Liver (tissue), 9 donors: ENCODE results near the gene FRZB. TPM values are rescaled to one million over a fixed set of nuclear protein-coding genes. Genes with fewer than 3 reads are reported as not detected.

Experiments
- DNase-seq: peaks from one replicate; pipeline ENCODE4 v3.0.0-alpha.2; 2017; ENCODE audit warnings: low spot score
- H3K27ac ChIP-seq, 2 donors: one replicate each; pipeline ENCODE4 v1.7.0; 2013; ENCODE audit warnings: inconsistent platforms in 2 of 2, low read length in 2 of 2, control low read depth in 1 of 2, low read depth in 1 of 2, mild to moderate bottlenecking in 1 of 2
- H3K27me3 ChIP-seq, 4 donors: one replicate each; pipeline versions ENCODE4 v1.6.1 to v1.7.0; 2013; ENCODE audit warnings: low read length in 3 of 4, inconsistent platforms in 1 of 4, mild to moderate bottlenecking in 1 of 4, moderate library complexity in 1 of 4; ENCODE audit not compliant: control insufficient read depth in 4 of 4, insufficient read depth in 4 of 4
- H3K36me3 ChIP-seq, 4 donors: one replicate each; pipeline versions ENCODE4 v1.6.1 to v1.7.0; 2013; ENCODE audit warnings: low read length in 3 of 4, mild to moderate bottlenecking in 3 of 4, low read depth in 1 of 4, moderate library complexity in 1 of 4; ENCODE audit not compliant: control insufficient read depth in 4 of 4, insufficient read depth in 3 of 4
- H3K4me1 ChIP-seq, 4 donors: one replicate each; pipeline versions ENCODE4 v1.6.1 to v1.7.0; 2013; ENCODE audit warnings: low read length in 3 of 4, mild to moderate bottlenecking in 3 of 4, moderate library complexity in 1 of 4; ENCODE audit not compliant: control insufficient read depth in 4 of 4, insufficient read depth in 4 of 4
- H3K4me3 ChIP-seq, 3 donors: one replicate each; pipeline versions ENCODE4 v1.6.1 to v1.7.0; 2013; ENCODE audit warnings: low read length in 3 of 3, control low read depth in 1 of 3, low read depth in 1 of 3, mild to moderate bottlenecking in 1 of 3
- H3K9ac ChIP-seq, 2 donors: one replicate each; pipeline ENCODE4 v1.7.0; 2013; ENCODE audit warnings: low read length in 2 of 2, mild to moderate bottlenecking in 2 of 2, moderate library complexity in 2 of 2, control low read depth in 1 of 2, low read depth in 1 of 2
- H3K9me3 ChIP-seq, 4 donors: one replicate each; pipeline versions ENCODE4 v1.6.1 to v1.7.0; 2013; ENCODE audit warnings: low read length in 3 of 4; ENCODE audit not compliant: control insufficient read depth in 4 of 4
- ATF3 ChIP-seq: IDR thresholded peaks from 2 replicates; pipeline ENCODE4 v1.6.1; 2016; ENCODE audit warnings: antibody characterized with exemption
- CTCF ChIP-seq: fragments of 150-350 bp; IDR thresholded peaks from 2 replicates; pipeline ENCODE4 v1.5.1; 2017; ENCODE audit warnings: improper control_type of control experiment, low read depth, low read length; ENCODE audit not compliant: missing input control
- FOXA1 ChIP-seq: IDR thresholded peaks from 2 replicates; pipeline ENCODE4 v1.6.1; 2016; ENCODE audit warnings: antibody characterized with exemption
- FOXA2 ChIP-seq: IDR thresholded peaks from 2 replicates; pipeline ENCODE4 v1.6.1; 2016; ENCODE audit warnings: antibody characterized with exemption
- GABPA ChIP-seq, 2 donors: IDR thresholded peaks in 1 of 2; conservative IDR thresholded peaks in 1 of 2; 2 replicates each; pipeline ENCODE4 v1.6.1; 2016; ENCODE audit warnings: antibody characterized with exemption in 2 of 2, mild to moderate bottlenecking in 1 of 2, moderate library complexity in 1 of 2
- HNF4A ChIP-seq, 2 donors: conservative IDR thresholded peaks; 2 replicates each; pipeline ENCODE4 v1.6.1; 2016; ENCODE audit warnings: antibody characterized with exemption in 2 of 2, mild to moderate bottlenecking in 2 of 2
- HNF4G ChIP-seq: IDR thresholded peaks from 2 replicates; pipeline ENCODE4 v1.6.1; 2016; ENCODE audit warnings: antibody characterized with exemption
- JUND ChIP-seq, 2 donors: IDR thresholded peaks; 2 replicates each; pipeline ENCODE4 v1.6.1; 2016; ENCODE audit warnings: antibody characterized with exemption in 2 of 2
- NR2F2 ChIP-seq: IDR thresholded peaks from 2 replicates; pipeline ENCODE4 v1.6.1; 2016; ENCODE audit warnings: antibody characterized with exemption
- RAD21 ChIP-seq, 2 donors: IDR thresholded peaks; 2 replicates each; pipeline ENCODE4 v1.6.1; 2016; ENCODE audit warnings: antibody characterized with exemption in 2 of 2, mild to moderate bottlenecking in 2 of 2
- REST ChIP-seq: IDR thresholded peaks from 2 replicates; pipeline ENCODE4 v1.6.1; 2016; ENCODE audit warnings: antibody characterized with exemption, mild to moderate bottlenecking
- RXRA ChIP-seq, 2 donors: IDR thresholded peaks; 2 replicates each; pipeline ENCODE4 v1.6.1; 2017 to 2018; ENCODE audit warnings: antibody characterized with exemption in 2 of 2, mild to moderate bottlenecking in 1 of 2
- TAF1 ChIP-seq: conservative IDR thresholded peaks from 2 replicates; pipeline ENCODE4 v1.6.1; 2016; ENCODE audit warnings: antibody characterized with exemption, mild to moderate bottlenecking
- YY1 ChIP-seq: IDR thresholded peaks from 2 replicates; pipeline ENCODE4 v1.6.1; 2016; ENCODE audit warnings: antibody characterized with exemption, mild to moderate bottlenecking
- WGBS: extraction: QIAGEN DNeasy Blood & Tissue Kit; methylation state at CpG from one replicate; pipeline ENCODE4 v1.1.7; 2013; 5-methylcytosine and 5-hydroxymethylcytosine counted together
- polyA plus RNA-seq, 2 donors: library from polyadenylated mRNA; stranded (reverse) in 1 of 2; unstranded in 1 of 2; fragments of 200-250 nt in 1 of 2; fragments of >200 nt in 1 of 2; fragmentation: Nextera tagmentation in 1 of 2; extraction: Ambion mirVana in 1 of 2; gene quantifications; one replicate each; pipeline versions ENCODE4 v1.2.1 to v1.2.3, GENCODE V29; 2013 to 2015
- total RNA-seq, 2 donors: library from RNA; depleted of rRNA; stranded (reverse); fragments of >200 nt; gene quantifications; one replicate each; pipeline ENCODE4 v1.2.3, GENCODE V29; 2014
- donor health status: healthy.
- donor health status: healthy.
- donor health status: healthy.
- donor health status: healthy.
- donor health status: healthy.

FRZB gene
- total and polyA plus RNA-seq, 4 donors = 0.17 to 1.0 (median 0.54) TPM

- Histone ChIP-seq H3K4me1 (no peaks in the 10 kb centered on the region), H3K9me3 (no peaks in the 10 kb centered on the region), H3K36me3 (no peaks in the 10 kb centered on the region), H3K9ac (no peak overlapping the region), H3K27me3 (no peaks in the 10 kb centered on the region), H3K4me3 (no peak overlapping the region), H3K27ac (no peak overlapping the region)
- no peak for DNase-seq
- no peak for TF ChIP-seq FOXA1
- no peak for TF ChIP-seq RAD21 (IDR thresholded peaks at IDR 0.05)
- no peak for TF ChIP-seq NR2F2
- TF ChIP-seq FOXA2 = no peak
- TF ChIP-seq HNF4A (conservative IDR thresholded peaks at IDR 0.05) = no peak
- no peak for TF ChIP-seq TAF1
- TF ChIP-seq RXRA (IDR thresholded peaks at IDR 0.05) = no peak
- TF ChIP-seq YY1 = no peak
- TF ChIP-seq CTCF = no peak
- 89% methylated on average over 3 of the region's 3 CpGs for whole genome bisulfite sequencing
Measured at GRCh38 chr2:182826496-182826895, 39.9 kb downstream of the FRZB start.

GRCh38 chr2:182826064-182826463, 40.4 kb downstream of the FRZB start:
- no peak for DNase-seq
- H3K4me3 ChIP-seq = no peak overlapping the region
- WGBS = 61% methylated on average over 1 of the region's 1 CpG
- H3K36me3 ChIP-seq = no peaks in the 10 kb centered on the region
- TF ChIP-seq FOXA1 = no peak
- TF ChIP-seq NR2F2 = no peak
- TF ChIP-seq JUND (IDR thresholded peaks at IDR 0.05) = no peak
- no peak for TF ChIP-seq REST
- no peak for TF ChIP-seq ATF3
- no peak for TF ChIP-seq GABPA (IDR thresholded peaks at IDR 0.05 in 1 of 2, conservative IDR thresholded peaks at IDR 0.05 in 1 of 2)
- TF ChIP-seq HNF4G = no peak
- TF ChIP-seq HNF4A (conservative IDR thresholded peaks at IDR 0.05) = no peak
- TF ChIP-seq CTCF = no peak
- no peak overlapping the region for H3K9ac ChIP-seq
- H3K9me3 ChIP-seq = no peaks in the 10 kb centered on the region
- no peak overlapping the region for H3K27ac ChIP-seq
- H3K4me1 ChIP-seq = no peaks in the 10 kb centered on the region
- no peaks in the 10 kb centered on the region for H3K27me3 ChIP-seq
